Brain microvascular endothelial cell (primary cell): Measurements from ENCODE around the gene MED13L.

ENCODE experiments used
- DNase-seq: peaks from one replicate; pipeline ENCODE4 v3.0.0-alpha.2; 2020
- H3K27ac ChIP-seq: fragments of 250-450 bp; sonication (Bioruptor Pico); 2 replicates; pipeline ENCODE4 v1.5.1; 2020; ENCODE audit warnings: mild to moderate bottlenecking, moderate library complexity
- H3K27me3 ChIP-seq: fragments of 250-450 bp; sonication (Bioruptor Pico); replicated peaks from 2 replicates; pipeline ENCODE4 v1.5.1; 2020; ENCODE audit warnings: mild to moderate bottlenecking
- H3K36me3 ChIP-seq: fragments of 250-450 bp; sonication (Bioruptor Pico); replicated peaks from 2 replicates; pipeline ENCODE4 v1.5.1; 2020; ENCODE audit warnings: mild to moderate bottlenecking
- H3K4me3 ChIP-seq: 2 replicates; pipeline ENCODE4 v1.5.1; 2011; ENCODE audit warnings: low read depth, mild to moderate bottlenecking, control low read depth, low read length, moderate library complexity
- in situ Hi-C: cut with HindIII; loops from 2 replicates; pipeline ENCODE4 v1.10.0; 2017; ENCODE audit warnings: low sequenced_read_pairs, low pct_ligation_motif_present
- TF ChIP-seq, protein P1 (sequence below): IDR thresholded peaks from 2 replicates; pipeline ENCODE4 v1.5.1; 2011; ENCODE audit warnings: low read depth, mild to moderate bottlenecking, moderate library complexity, low read length, control low read depth, inconsistent platforms; ENCODE audit errors: missing control alignments

Gene MED13L

DNA sequence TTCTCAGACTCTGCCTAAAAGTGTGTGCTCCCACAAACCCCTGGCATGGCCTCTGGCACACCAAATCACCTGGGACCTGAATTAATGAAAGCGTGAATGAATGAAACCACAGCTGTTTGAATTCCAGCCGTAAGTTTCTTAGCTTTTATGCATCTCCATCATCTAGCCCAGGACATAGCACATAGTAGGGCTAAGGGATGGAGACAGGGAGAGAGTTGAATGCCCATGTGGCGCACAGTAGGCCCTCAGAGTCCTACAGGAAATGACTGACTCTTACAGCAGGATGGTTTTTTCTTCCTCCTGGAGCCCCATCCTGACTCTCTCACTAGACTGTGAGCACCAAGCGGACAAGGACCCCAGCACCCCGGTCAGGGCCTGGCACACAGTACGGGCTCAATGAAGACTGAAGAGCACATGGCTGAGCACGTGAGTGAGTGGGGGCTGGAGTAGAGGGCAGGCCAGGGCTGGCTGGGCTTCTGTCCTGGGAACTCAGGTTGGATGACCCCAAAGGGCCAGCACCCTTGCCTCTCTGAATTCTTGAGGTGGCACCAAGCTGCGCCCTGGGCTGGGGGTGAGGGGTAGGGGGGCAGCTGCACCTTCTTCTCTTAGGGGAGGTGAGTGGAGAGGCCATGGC, 351.3 kb downstream of the MED13L start:
- DNase-seq = no peak
- no peak overlapping the region for H3K4me3 ChIP-seq
- no peaks in the 10 kb centered on the region for H3K27me3 ChIP-seq
- TF ChIP-seq, protein P1, sequence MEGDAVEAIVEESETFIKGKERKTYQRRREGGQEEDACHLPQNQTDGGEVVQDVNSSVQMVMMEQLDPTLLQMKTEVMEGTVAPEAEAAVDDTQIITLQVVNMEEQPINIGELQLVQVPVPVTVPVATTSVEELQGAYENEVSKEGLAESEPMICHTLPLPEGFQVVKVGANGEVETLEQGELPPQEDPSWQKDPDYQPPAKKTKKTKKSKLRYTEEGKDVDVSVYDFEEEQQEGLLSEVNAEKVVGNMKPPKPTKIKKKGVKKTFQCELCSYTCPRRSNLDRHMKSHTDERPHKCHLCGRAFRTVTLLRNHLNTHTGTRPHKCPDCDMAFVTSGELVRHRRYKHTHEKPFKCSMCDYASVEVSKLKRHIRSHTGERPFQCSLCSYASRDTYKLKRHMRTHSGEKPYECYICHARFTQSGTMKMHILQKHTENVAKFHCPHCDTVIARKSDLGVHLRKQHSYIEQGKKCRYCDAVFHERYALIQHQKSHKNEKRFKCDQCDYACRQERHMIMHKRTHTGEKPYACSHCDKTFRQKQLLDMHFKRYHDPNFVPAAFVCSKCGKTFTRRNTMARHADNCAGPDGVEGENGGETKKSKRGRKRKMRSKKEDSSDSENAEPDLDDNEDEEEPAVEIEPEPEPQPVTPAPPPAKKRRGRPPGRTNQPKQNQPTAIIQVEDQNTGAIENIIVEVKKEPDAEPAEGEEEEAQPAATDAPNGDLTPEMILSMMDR = no peak
- no peaks in the 10 kb centered on the region for H3K36me3 ChIP-seq
- no peak overlapping the region for H3K27ac ChIP-seq
- in situ Hi-C loops = no loop called here

DNA sequence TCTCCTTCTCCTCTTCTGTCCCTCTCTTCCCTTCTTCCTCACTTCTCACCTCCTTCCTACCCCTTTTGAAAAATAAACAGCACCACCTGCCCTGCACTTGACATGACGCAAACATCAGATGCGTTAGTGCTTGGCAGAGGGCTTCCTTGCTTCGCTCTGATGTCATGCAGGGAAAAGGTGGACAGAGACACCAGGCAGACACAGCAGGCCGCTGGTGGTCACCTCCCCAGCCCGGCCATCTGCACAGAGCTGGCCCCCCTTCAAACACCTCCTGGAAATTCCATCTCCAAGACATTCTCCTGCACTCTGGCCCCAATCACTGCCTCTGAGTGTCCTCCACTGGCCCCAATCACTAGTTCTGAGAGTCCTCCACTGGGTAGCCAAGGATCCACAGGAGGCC, 353.6 kb downstream of the MED13L start:
- TF ChIP-seq, protein P1 = no peak
- H3K27me3 ChIP-seq = peaks cover under 1% of the 10 kb centered on the region
- H3K27ac ChIP-seq = no peak overlapping the region
- H3K4me3 ChIP-seq = no peak overlapping the region
- H3K36me3 ChIP-seq = no peaks in the 10 kb centered on the region
- in situ Hi-C loops = no loop called here
- no peak for DNase-seq

DNA sequence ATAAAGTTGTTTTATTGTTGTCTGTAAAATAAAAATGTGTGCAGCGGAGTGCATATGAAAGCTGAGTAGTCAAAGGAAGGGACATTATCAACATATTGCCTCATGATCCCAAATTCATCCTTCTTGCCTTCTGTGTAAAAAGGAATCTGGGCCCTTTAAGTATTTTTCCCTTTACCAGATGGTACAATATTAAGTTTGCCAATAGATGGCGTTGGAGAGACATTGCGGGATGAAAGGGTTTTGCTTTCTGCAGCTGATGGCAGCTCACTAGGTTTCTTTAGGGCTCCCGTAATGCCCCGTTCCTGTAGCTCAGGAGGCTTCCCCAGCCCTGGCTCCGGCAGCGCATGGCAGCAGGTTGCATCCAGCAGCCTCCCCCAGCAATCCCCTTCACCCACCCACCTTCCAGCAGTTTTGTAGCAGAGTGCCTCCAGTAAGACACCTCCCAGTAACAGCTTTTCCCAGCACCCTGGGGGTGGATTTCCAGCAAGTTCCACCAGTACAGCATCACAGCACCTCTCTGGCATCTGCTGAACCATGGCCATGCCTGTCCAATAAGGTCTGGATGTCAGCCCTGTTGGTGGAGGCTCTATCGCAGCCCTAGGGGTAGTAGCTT, 354.4 kb downstream of the MED13L start:
- no peak overlapping the region for H3K27ac ChIP-seq
- in situ Hi-C loops = no loop called here
- H3K36me3 ChIP-seq = no peaks in the 10 kb centered on the region
- no peak overlapping the region for H3K4me3 ChIP-seq
- H3K27me3 ChIP-seq = peaks cover 2% of the 10 kb centered on the region
- no peak for DNase-seq
- TF ChIP-seq, protein P1 = peak; percentile 42

DNA sequence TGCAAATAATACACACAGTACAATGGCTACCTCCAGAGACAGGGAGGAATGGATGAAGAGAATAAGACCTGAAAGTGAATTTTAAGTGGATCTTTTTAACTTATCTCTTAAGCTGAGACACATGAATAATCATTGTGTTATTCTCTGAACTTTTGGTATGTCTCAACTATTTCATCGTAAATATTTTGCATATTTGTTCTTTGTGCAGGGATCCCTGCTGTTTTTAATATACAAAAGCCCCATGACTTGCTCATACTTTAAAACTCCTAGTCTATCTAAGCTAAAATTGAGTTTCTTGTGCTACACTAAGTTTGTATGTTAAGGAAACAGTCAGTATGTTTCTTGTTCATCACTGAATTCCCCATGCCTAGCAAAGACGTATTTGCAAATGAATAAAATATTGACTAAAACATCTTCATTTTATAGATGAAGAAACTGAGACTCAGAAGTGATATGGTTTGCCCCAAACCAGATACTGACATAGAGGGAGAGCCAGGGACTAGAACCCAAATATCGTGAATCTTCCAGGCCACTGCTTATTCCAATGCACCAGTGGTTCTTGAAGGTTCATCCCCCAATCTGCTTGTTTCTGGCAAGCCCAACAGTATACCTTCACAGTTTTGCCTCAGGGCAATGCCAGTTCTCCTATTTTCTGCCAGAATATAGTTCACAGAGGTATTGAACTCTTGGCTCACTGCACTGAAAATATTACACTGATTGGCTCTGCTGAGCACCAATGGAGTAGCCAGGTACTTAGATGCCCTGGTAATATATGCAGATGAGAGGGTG, 356.9 kb downstream of the MED13L start:
- no peaks in the 10 kb centered on the region for H3K36me3 ChIP-seq
- TF ChIP-seq, protein P1 = no peak
- in situ Hi-C loops = no loop called here
- H3K27me3 ChIP-seq = peaks cover 19% of the 10 kb centered on the region
- no peak overlapping the region for H3K27ac ChIP-seq
- no peak overlapping the region for H3K4me3 ChIP-seq
- DNase-seq = no peak

DNA sequence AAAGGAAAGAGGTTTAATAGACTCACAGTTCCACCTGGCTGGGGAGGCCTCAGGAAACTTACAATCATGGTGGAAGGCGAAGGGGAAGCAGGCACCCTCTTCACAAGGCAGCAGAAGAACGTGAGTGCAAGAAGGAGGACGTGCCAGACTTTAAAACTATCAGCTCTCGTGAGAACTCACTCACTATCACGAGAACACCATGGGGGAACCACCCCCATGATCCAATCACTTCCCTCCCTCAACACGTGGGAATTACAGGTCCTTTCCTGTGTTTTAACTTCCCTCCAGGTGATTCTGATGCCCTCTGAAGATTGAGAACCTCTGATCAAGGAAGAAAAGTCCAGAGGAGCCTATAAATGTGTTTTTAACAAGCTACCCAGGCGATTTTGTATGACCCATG, 358.7 kb downstream of the MED13L start:
- H3K27me3 ChIP-seq = peaks cover 19% of the 10 kb centered on the region
- in situ Hi-C loops = no loop called here
- no peak overlapping the region for H3K4me3 ChIP-seq
- no peak for DNase-seq
- no peak overlapping the region for H3K27ac ChIP-seq
- H3K36me3 ChIP-seq = no peaks in the 10 kb centered on the region
- TF ChIP-seq, protein P1 = no peak
